ENCODE data around the gene TMEM198.

GRCh38 chr2:219560893-219561178 is 17.0 kb downstream of the TMEM198 start:
- TF ChIP-seq, protein P1, sequence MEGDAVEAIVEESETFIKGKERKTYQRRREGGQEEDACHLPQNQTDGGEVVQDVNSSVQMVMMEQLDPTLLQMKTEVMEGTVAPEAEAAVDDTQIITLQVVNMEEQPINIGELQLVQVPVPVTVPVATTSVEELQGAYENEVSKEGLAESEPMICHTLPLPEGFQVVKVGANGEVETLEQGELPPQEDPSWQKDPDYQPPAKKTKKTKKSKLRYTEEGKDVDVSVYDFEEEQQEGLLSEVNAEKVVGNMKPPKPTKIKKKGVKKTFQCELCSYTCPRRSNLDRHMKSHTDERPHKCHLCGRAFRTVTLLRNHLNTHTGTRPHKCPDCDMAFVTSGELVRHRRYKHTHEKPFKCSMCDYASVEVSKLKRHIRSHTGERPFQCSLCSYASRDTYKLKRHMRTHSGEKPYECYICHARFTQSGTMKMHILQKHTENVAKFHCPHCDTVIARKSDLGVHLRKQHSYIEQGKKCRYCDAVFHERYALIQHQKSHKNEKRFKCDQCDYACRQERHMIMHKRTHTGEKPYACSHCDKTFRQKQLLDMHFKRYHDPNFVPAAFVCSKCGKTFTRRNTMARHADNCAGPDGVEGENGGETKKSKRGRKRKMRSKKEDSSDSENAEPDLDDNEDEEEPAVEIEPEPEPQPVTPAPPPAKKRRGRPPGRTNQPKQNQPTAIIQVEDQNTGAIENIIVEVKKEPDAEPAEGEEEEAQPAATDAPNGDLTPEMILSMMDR (conservative IDR thresholded peaks at IDR 0.05; ENCODE audit: low read depth, low read length) = no peak
- TF ChIP-seq POLR2A (IDR thresholded peaks at IDR 0.05; ENCODE audit: low read depth, low read length) = no peak

All from IMR-90 (cell line).